Stimulated activated CD4-positive, alpha-beta T cell treated with anti-CD3 and anti-CD28 coated beads, Interleukin-4, amount 100 ng/mL, for 1 hour (primary cell): ENCODE measurements around the gene PTPN22.

Source experiments
- DNase-seq: peaks from one replicate; pipeline ENCODE4 v3.0.0-alpha.2; 2020

Gene PTPN22

DNA sequence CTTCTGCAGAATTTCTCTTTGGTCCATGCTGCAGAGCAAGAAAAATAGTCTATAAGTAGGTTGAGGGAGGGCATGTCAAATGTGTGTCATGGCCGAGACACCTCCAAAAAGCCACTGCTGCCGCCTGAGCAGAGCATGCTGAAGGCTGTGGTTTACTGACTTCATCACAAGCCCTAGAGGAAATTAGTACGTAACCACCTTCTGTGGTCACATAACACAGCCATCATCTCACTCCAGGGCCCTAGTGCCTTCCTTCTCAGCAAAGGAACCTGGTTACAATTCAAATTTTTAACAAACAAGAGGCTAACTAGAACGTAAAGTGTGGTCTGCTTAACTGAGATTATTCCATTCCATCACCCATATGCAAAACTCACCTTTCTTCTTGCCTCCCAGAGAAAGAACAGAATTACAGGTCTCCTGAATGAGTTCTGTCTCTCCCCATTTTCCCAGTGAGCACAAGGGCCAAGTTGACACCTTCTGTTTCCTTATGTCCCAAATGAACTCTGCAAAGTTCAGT lies at the start of gene PTPN22:
Gene PTPN22 (minus strand): TSS at position 116 of the 517 bp plus-strand sequence.
- DNase-seq: peak; percentile 70

DNA sequence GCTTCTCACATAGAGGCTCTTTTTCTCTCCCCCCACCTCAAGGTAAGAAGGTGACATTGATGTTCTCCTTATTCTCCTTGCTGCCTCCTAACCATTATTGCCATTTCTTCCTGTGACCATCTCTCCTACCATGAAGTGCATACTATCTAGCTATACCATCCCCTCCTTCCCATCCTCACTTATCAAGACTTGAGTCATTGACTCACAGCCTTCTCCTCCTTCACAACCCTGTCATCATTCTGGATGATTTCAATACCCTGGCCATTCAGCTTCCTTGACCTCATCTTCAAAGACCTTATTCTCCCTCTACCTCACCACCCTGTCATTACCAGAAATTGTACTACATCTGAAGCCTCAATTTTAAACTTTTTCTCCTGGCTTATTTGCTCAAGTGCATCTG lies 46.7 kb upstream of the PTPN22 start:
- DNase-seq: no peak

DNA sequence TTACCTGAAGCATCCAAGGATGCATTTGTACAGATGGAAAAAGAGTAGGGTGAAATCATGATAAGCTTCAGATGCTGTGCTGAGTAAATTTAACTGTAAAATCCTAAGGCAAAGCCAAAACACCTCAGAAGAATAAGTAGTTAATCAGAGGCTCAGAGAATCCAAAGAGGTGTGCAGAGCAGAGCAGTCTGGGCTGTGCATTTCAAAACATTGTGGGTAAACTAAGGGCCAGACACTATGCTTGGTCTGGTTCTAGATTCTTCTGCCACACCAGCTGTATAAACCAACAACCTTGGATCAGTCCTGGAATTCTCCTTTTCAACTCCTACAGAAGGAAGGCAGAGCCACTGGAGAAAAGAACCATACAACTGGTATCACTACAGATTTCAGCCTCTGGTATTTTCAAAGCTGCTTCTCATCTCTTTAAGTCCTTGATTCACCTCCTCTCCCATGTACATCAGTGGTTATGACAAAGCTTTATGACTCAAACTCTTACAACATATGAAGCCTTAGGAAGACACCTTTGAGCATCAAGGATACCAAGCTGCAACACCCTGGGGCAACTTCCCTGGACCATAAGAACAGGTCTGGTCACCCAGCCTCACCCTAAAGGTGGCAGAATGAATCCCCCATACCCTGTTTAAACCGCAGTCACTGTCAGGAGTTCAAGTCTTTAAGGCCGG lies 46.0 kb upstream of the PTPN22 start:
- no peak for DNase-seq

DNA sequence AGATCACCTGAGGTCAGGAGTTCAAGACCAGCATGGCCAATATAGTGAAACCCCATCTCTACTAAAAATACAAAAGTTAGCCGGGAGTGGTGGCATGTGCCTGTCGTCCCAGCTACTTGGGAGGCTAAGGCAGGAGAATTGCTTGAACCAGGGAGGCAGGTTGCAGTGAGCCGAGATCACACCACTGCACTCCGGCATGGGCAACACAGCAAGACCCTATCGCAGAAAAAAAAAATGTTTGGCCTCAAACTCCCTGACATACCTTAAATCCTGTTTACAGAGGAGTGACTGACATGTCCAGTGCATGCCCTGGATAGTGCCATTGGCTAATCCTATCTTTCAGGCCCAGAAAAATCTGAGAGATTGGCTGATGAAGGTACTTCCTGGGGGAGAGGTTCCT lies 45.5 kb upstream of the PTPN22 start:
- DNase-seq: no peak

DNA sequence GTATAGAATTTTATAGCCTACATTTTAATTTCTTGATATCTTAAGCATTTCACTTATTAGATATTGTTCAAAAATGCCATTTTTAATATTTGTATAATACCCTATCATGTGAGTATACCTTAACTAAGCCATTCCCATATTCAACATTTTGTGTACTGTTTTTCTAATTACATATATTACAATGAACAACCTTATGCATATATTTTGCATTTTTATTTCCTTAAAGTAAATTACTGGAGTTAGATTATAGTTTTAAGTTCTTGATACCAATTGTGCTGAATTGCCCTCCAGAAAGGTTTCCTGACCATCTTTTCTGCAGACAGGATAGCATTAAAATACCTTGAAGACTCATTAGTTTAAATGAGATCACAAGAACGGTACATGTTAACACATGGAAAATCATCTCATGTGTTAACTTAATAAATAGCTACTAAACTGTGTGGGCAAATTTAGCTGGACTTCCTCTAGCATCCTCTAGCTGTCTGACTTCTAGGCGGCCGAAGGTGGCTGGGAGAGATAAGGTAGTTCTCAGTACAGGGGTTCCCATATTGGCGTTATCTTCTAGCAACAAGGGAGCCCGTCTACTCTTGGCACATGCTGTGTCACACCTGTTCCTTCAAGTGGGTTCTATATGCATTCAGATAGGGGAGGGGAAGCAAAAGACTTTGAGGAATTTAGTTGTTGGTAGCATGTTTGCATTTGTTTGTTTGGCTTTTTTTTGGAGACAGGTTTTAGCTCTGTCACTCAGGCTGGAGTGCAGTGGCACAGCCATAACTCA lies 42.6 kb upstream of the PTPN22 start:
- DNase-seq: no peak

DNA sequence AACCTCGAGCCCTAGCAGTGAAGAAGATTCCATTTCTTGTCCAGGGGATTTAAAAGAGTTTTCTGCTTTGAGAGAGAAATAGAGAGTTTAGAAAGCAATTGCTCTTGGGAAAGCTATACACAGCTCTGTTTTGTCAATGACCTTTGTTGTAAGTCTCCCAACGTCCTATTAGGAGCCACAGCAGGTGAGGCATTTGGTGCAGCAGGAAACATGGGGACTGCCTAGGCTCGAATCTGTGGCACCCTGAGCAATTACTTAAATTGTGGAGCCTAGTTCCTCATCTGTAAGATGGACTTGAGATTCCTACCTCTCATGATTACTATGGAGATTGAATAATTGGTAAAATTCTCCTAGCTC lies 41.8 kb upstream of the PTPN22 start:
- no peak for DNase-seq

DNA sequence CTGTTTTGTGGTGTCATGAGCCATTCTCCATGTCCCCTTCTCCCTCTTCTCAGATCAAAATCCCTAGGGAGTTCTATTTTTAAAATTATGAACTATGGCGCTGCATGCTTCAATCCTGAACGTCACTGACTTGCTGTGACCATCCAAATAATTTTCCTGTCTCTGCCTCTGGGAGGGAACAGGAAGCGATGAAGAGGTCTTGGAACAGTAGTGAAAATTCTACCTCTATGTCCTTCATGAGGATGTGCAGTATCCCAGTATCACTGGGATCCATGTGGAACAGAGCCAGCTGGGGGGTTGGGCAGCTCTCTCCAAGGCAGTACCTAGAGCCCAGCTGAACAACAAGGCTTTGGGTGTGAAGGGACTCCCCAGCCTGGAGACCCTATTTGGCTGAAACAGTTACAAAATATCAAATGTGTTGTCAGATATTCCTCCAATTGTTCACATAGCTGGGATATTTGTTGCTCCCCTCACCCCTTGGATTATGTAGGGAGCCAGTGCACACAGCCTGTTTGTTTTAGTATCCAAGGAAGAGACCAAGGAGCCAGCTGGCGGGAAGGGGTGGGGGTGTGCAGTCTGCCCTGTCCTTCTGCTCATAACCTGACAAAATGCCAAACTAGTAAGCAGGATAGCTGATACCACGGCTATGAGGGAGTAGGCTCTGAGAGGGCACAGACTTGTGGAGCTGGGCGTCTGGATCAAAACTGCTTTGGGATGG lies 41.2 kb upstream of the PTPN22 start:
- no peak for DNase-seq

DNA sequence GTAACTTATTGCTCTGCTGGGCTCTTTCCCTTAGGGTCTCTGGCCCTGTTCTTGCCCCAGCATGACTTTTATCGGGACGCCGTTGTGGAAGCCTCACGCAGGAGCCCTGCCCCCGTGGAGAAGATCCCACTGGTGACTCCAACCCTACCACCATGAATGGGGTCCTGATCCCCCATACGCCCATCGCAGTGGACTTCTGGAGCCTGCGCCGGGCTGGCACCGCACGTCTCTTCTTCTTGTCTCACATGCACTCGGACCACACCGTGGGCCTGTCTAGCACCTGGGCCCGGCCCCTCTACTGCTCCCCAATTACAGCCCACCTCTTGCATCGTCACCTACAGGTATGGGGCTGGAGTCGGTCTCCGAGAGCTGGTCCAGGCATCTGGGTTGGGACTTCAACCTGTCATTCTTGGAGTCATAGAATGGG lies 33.9 kb upstream of the PTPN22 start:
- no peak for DNase-seq

DNA sequence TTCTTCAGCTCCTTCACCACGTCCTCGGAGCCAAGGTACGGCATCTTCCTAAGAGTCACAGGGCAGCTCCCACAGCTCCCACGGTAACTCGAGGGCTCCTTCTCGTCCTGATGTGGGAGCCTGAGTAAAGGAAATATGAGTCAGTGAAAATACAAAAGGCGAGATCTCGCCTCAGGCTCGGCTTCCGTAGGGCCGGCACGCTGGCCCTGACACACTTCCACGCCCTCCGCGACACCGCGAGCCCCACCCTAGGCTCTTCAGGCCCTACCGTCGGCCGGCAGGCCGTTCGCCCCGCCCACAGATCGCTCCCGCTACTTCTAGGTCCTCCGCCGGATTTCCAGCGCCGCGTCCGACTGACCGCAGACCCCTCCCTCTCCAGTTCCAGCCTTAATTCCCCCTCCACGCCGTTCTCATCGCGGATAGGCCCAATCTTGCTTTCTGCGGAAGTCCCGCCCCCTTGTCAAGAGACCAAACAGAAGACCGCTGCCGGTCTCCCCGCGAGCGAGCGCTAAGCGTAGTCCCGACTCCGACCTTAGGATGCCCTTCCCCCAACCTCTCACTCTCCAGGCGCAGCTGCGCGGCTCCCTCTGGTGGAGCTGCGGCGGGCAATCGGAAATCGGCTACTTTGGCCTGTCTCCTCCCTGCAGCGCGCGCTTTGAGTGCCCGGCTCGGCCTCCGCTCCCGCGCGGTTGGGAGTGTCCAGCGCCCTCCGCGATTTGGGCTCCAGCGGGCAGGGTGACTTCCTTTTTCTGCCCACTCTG lies 33.3 kb upstream of the PTPN22 start, which contains the start of the genes AP4B1 and DCLRE1B:
Gene AP4B1 (minus strand): TSS at position 126 of the 761 bp plus-strand sequence. CDS start 82 bp downstream, at position 44.
Gene DCLRE1B (plus strand): TSS at position 653 of the 761 bp plus-strand sequence. CDS start 261 bp downstream, outside the sequence.
- DNase-seq: peak; percentile 94

DNA sequence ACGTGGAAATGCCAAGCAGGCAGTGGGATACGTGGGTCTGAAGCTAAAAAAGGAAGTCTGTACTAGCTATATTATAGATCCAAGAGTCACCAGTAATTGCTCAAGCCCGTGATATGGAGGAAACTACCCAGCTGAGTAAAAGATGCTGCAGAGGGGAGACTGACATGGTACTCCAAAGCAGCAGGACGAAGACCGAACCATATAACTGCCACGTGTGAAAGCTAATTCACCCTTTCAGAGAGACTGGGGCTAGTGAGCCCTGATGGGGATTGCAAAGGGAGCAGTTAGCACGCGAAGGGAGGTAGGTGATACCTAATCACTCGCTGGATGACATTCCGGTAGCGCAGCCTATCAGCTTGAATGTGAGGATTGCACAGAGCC lies 32.8 kb upstream of the PTPN22 start:
- no peak for DNase-seq

DNA sequence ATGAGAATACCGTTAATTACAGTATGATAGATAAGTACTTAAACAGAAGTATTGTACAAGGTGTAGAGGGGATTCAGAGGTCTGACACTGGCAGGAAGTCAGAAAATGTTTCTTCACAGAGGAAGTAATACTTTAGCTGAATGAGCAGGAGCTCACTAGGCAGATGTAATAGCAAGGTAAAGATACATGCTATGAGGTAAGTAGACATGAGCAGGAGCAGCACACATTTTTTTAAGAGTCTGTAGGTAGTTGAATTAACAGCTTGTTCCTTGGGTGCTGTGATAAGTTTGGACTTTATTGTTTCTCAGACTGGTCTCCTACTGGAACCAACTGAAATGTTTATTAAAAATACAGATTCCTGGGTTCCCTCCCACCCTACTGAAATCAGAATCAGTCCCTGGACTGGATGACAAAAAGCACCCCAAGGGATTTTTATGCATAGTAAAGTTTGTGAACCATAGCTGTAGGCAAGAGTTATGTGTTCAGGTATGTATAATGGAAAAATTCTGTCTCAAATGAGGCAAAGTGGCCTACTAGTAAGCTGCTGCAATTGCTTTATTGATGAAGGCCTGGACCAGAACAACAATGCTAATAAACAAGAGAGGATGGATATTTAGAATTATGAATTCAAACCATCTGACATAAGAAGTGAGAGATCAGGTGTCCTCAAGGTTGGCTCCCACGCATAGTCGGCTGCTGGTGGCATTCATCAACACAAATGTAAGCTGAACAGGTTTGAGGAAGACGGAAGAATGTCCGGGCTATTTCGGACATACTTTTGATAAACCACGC lies 32.2 kb upstream of the PTPN22 start:
- peak; percentile 25 for DNase-seq

DNA sequence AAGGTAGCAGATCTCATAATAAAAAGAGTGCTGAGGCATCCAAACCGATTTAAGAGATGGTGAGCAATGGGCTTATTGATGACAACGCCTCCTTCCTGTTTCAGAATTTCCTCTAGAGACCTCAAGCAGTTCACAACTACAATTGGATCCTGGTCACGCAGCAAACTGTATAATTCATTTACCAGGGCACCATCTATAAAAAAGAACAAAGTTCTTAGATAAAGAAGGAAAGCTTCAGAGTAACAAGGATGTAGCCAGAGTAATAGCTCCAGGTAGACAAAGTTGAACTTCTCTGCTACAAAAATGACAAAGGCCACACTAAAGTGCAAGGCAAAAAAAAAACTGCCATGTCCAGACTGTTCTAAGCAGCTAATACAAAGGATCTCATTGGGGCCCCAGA lies 29.7 kb upstream of the PTPN22 start:
- no peak for DNase-seq

DNA sequence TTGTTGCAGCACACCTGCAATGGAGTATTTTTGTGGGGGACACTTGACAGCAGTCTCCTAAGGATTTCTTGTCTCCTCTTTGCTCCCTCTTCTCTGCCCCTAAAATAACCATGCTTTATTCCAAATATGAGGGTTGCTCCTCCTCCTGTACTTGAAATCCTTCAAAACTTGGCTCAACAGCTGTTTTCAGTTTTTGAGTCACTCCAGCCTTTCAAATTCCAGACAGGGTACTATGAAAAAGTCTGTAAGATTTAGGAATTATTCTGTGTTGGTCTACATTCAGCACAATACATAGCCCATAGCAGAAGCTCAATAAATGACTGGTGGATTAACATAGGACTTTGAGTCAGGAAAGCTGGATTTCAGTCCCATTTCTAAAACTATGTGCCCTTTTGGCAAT lies 27.6 kb upstream of the PTPN22 start:
- DNase-seq: no peak

DNA sequence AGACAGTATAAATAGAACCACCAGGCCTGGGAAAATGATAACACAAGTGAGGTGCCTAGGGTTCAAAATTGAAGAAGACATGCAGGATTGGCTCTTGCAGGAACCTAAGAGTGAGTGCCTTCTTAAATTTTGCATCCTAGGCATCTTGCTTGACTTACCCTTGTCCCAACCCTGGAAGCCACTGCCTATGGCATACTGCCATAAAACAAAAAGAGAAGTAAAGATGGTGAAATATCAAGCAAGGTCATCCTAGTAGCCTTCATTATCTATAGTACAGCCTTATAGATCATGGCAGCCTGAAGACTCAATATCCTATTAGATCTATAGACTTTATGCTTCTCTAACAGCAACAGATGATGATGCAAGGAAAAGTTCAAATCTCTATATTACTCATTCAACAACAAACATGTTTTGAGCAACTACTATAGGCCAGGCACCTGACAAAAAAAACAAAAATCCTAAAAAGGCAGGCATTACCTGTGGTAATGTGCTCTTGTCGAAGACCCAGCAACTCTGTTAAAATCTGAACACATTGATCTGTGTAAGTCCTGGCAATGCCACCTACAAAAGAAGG lies 26.8 kb upstream of the PTPN22 start:
- DNase-seq: no peak

DNA sequence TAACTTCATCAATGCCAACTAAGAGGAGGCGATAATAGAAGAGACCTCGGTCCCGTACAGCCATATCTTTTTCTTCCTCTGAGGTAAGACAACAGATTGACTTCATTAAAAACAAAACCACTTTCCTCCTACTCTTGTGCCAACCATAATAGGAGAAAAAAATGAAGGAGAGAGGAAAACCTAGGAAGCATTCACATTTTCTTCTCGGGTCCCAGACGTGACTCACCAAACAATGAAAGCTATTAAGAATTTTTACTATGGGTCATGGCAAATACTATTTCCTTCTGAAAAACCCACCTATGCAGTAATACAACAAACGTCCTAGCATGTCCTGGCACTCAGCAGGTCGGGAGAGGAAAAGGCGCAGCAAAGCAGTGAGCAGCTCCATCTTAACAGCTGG lies 24.4 kb upstream of the PTPN22 start:
- DNase-seq: no peak

DNA sequence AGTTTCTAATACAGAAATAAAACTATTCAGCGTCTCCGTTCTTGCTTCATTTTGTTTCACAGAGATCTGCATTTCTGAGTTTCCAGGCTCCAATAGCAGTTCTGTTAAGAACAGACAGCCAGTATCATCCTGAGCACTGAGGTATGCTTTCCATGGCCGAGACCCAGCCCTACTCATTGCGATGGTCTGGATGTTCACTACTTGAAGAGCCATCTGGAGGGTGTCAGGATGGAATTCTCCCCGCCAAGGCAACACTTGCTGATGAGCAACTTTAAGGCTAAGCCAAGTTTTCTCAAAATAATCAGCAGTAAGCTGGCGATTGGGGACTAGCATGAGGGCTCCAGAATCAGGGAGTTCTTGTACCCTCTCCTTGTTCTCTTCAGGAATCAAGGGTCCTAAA lies 23.6 kb upstream of the PTPN22 start:
- no peak for DNase-seq

DNA sequence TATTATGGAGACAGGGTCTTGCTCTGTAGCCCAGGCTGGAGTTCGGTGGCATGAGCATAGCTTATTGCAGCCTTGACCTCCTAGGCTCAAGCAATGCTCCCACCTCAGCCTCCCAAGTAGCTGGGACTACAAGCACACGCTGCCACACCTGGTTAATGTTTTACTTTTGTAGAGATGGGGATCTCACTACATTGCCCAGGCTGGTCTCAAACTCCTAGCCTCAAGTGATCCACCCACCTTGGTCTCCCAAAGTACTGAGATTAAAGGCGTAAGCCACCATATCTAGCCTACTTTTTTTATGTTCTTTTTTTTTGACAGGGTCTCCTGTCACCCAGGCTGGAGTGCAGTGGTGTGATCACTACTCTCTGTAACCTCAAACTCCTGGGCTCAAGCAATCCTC lies 21.8 kb upstream of the PTPN22 start:
- no peak for DNase-seq

DNA sequence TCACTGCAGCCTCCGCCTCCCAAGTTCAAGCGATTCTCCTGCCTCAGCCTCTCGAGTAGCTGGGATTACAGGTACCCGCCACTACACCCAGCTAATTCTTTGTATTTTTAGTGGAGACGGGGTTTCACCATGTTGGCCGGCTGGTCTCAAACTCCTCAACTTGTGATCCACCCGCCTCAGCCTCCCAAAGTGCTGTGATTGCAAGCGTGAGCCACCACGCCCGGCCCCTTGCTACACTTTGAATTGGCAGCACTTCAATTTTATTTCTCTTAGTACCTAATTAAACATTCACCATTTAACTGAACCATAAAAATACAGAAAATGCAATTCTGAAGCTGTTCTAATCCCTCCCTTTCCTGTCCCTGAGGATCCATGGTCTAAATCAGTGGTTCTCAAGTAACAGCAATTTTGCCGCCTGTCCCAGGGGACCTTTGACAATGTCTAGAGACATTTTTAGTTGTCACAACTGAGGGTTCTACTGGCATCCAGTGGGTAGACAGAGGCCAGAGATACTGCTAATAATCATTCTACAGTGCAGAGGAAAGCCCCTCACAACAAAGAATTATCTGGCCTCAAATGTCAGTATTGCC lies 20.2 kb upstream of the PTPN22 start:
- no peak for DNase-seq

DNA sequence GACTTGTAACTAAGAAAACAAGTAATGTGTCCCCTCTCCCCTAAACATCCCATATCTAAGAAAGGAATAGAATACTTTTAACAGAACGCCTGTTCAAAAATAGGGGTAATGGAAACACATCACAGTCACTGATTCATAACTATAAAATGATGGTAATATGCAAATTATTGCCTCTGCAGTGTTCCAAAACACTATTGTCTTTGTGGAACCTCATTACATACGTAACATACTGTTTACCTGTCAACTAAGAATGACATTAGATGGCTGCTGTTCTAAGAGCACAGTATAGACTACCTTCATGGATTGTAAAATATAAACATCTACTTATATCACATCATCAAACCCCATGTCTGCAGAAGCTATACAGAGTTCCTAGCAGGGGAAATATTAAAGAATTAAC lies 19.3 kb upstream of the PTPN22 start:
- no peak for DNase-seq

DNA sequence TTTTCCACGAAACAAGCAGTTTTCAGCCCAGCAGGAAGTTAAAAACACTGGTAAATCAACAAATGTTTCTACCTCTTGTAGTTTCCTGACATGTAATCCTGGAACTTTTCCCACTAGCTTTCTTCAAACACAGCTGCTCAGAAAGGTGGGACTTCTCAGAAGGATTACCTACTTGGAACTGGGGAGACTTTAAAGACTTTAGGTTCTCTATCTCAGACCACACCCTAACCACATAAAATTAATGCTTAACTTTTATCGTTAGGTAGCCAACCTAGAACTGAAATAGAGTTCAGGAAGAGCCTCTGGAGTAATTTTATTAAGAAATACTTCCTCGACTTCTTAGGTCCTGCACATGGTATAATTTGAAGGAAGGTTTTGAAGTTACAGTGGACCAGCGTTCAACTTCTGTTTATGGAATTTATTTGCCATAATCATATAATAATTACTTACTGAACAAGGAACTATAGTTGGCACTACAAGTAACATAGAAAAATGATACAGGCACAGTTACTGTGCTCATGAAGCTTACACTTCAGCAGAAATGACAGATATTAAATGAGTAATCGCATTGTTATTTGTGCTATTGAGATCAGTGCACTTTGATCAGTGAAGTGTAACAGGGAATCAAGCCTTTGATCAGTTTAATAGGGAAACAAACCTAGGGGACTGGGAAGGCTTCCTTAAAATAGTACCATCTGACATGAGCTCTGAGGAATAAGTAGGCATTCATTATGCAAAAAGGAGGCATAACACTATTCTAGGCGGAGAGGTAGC lies 16.1 kb upstream of the PTPN22 start, which contains the start of gene BCL2L15:
Gene BCL2L15 (minus strand): TSS at position 180 of the 774 bp plus-strand sequence. CDS start 206 bp downstream, outside the sequence.
- no peak for DNase-seq
